A549 (cell line): ENCODE data around the gene VPS35L. TPM values are rescaled to one million over a fixed set of nuclear protein-coding genes. Genes with fewer than 3 reads are reported as not detected.

Experiments used
- ATAC-seq, 2 experiments: fragments of 200-7000 bp in 1 of 2; fragments of >200 bp in 1 of 2; cut with Nextera tagmentation in 1 of 2; cut with Tn5 transposase in 1 of 2; 3 replicates each; pipeline versions ENCODE4 v1.8.0 to v1.9.1; 2018 to 2020; ENCODE audit warnings: mild to moderate bottlenecking in 1 of 2, moderate library complexity in 1 of 2
- CTCF ChIA-PET: fragments of 300-600 bp; sonication (Branson Sonifier 250); formaldehyde crosslinking; extraction: SDS; loops from one replicate; lab custom pipeline; 2021; ENCODE audit warnings: antibody characterized with exemption, inconsistent platforms; lab: Yijun Ruan, JAX
- POLR2A ChIA-PET: fragments of 350-600 bp; formaldehyde crosslinking; extraction: SDS; loops from one replicate; lab custom pipeline; 2021; ENCODE audit warnings: antibody characterized with exemption, inconsistent platforms; lab: Yijun Ruan, JAX
- DNase-seq, 2 experiments: peaks; one replicate each; pipeline versions ENCODE4 v3.0.0 to v3.0.0-alpha.2; 2011 to 2016; ENCODE audit warnings: low read depth in 1 of 2, low spot score in 1 of 2
- FAIRE-seq: peaks from 2 replicates; lab custom pipeline; 2011; peaks lifted over from hg19 to GRCh38; lab: Jason Lieb, UNC
- H3K27ac ChIP-seq, 2 experiments: fragments of >200 bp; sonication (Bioruptor Twin); formaldehyde crosslinking; 3 replicates each; pipeline ENCODE4 v1.5.1; 2016 to 2017
- H3K4me1 ChIP-seq: fragments of >200 bp; sonication (Bioruptor Twin); formaldehyde crosslinking; 3 replicates; pipeline ENCODE4 v1.6.1; 2016
- H3K4me2 ChIP-seq: fragments of >200 bp; sonication (Bioruptor Twin); formaldehyde crosslinking; 3 replicates; pipeline ENCODE4 v1.6.1; 2016
- H3K4me3 ChIP-seq: fragments of >200 bp; sonication (Bioruptor Twin); formaldehyde crosslinking; 3 replicates; pipeline ENCODE4 v1.5.1; 2016
- H3K9me3 ChIP-seq: fragments of >200 bp; sonication (Bioruptor Twin); formaldehyde crosslinking; 3 replicates; pipeline ENCODE4 v1.6.1; 2016
- BHLHE40 ChIP-seq: IDR thresholded peaks from 2 replicates; pipeline ENCODE4 v1.6.1; 2012; ENCODE audit warnings: low read depth, low read length, inconsistent platforms
- CBX8 ChIP-seq: fragments of 200-600 bp; sonication (generic); IDR thresholded peaks from 2 replicates; pipeline ENCODE4 v1.6.1; 2016
- CEBPB ChIP-seq, 2 experiments: fragments of >200 bp in 1 of 2; sonication (Bioruptor Twin) in 1 of 2; formaldehyde crosslinking in 1 of 2; IDR thresholded peaks; 2 replicates each; pipeline ENCODE4 v1.6.1; 2012 to 2016
- CHD4 ChIP-seq: fragments of 200-600 bp; sonication (generic); IDR thresholded peaks from 2 replicates; pipeline ENCODE4 v1.6.1; 2016; ENCODE audit warnings: antibody characterized with exemption, mild to moderate bottlenecking, borderline replicate concordance
- EHMT2 ChIP-seq: fragments of 200-600 bp; sonication (generic); IDR thresholded peaks from 2 replicates; pipeline ENCODE4 v1.6.1; 2016; ENCODE audit warnings: antibody characterized with exemption, low read depth, mild to moderate bottlenecking, moderate library complexity
- ESRRA ChIP-seq: fragments of 150-350 bp; IDR thresholded peaks from 2 replicates; pipeline ENCODE4 v1.6.1; 2014; ENCODE audit warnings: mild to moderate bottlenecking, low read length, borderline replicate concordance
- FOSB ChIP-seq: fragments of 250-450 bp; sonication (Bioruptor Pico); IDR thresholded peaks from 2 replicates; pipeline ENCODE4 v1.5.0; 2020; ENCODE audit warnings: mild to moderate bottlenecking, moderate library complexity
- FOSL2 ChIP-seq, 2 experiments: fragments of 450-650 bp in 1 of 2; fragments of >200 bp in 1 of 2; sonication (Bioruptor Twin) in 1 of 2; formaldehyde crosslinking; IDR thresholded peaks; 2 replicates each; pipeline versions ENCODE4 v1.5.0 to v1.6.1; 2016 to 2020; ENCODE audit warnings: mild to moderate bottlenecking in 1 of 2, moderate library complexity in 1 of 2
- FOXS1 ChIP-seq: fragments of 250-450 bp; sonication (Bioruptor Pico); IDR thresholded peaks from 2 replicates; pipeline ENCODE4 v1.5.0; 2020; ENCODE audit warnings: mild to moderate bottlenecking, moderate library complexity
- HEYL ChIP-seq: fragments of 250-450 bp; sonication (Bioruptor Pico); IDR thresholded peaks from 2 replicates; pipeline ENCODE4 v1.8.0; 2021; ENCODE audit warnings: mild to moderate bottlenecking, moderate library complexity
- HOXA7 ChIP-seq: fragments of 250-450 bp; sonication (Bioruptor Pico); IDR thresholded peaks from 2 replicates; pipeline ENCODE4 v1.5.0; 2020; ENCODE audit warnings: mild to moderate bottlenecking, moderate library complexity
- MAFK ChIP-seq: fragments of 450-650 bp; IDR thresholded peaks from 2 replicates; pipeline ENCODE4 v1.6.1; 2014; ENCODE audit not compliant: partially characterized antibody
- MAZ ChIP-seq: fragments of 150-350 bp; IDR thresholded peaks from 2 replicates; pipeline ENCODE4 v1.6.1; 2014; ENCODE audit warnings: antibody characterized with exemption, low read depth, low read length, borderline replicate concordance
- NPAS2 ChIP-seq: fragments of 250-450 bp; sonication (Bioruptor Pico); IDR thresholded peaks from 2 replicates; pipeline ENCODE4 v1.8.0; 2022; ENCODE audit warnings: mild to moderate bottlenecking, moderate library complexity, borderline replicate concordance
- NR3C1 ChIP-seq: fragments of >200 bp; sonication (Bioruptor Twin); formaldehyde crosslinking; IDR thresholded peaks from 3 replicates; pipeline ENCODE4 v1.6.1; 2017
- RAD21 ChIP-seq, 2 experiments: fragments of >200 bp in 1 of 2; sonication (Bioruptor Twin) in 1 of 2; formaldehyde crosslinking in 1 of 2; IDR thresholded peaks in 1 of 2; conservative IDR thresholded peaks in 1 of 2; 2 replicates in 1 of 2; 3 replicates in 1 of 2; pipeline ENCODE4 v1.6.1; 2012 to 2018; ENCODE audit warnings: inconsistent platforms in 1 of 2
- RARB ChIP-seq: fragments of 250-450 bp; sonication (Bioruptor Pico); IDR thresholded peaks from 2 replicates; pipeline ENCODE4 v1.8.0; 2021; ENCODE audit warnings: mild to moderate bottlenecking, moderate library complexity
- RNF2 ChIP-seq: fragments of 200-600 bp; sonication (generic); IDR thresholded peaks from 2 replicates; pipeline ENCODE4 v1.6.1; 2016; ENCODE audit warnings: low read depth, mild to moderate bottlenecking, antibody characterized with exemption, moderate library complexity, borderline replicate concordance
- TP53 ChIP-seq: fragments of 250-450 bp; sonication (Bioruptor Pico); IDR thresholded peaks from 2 replicates; pipeline ENCODE4 v1.5.0; 2021; ENCODE audit warnings: mild to moderate bottlenecking, moderate library complexity
- WGBS: methylation state at CpG from one replicate; pipeline ENCODE4 v1.1.6; 2017; ENCODE audit errors: missing lambda C conversion rate; 5-methylcytosine and 5-hydroxymethylcytosine counted together
- polyA plus RNA-seq, 4 experiments: library from polyadenylated mRNA; depleted of rRNA in 3 of 4; stranded (reverse); fragments of >200 nt; fragmentation: RNase III in 1 of 4; extraction: RNeasy Plus Mini Kit Qiagen cat#74134 plus additional on column Dnase treatment in 1 of 4; gene quantifications; 2 replicates in 3 of 4; 3 replicates in 1 of 4; pipeline ENCODE4 v1.2.3, GENCODE V29; 2011 to 2017
- TF ChIP-seq, protein P1 (sequence below): fragments of 200-600 bp; sonication (generic); IDR thresholded peaks from 2 replicates; pipeline ENCODE4 v1.6.1; 2016; ENCODE audit warnings: antibody characterized with exemption, mild to moderate bottlenecking, moderate library complexity
- TF ChIP-seq, protein P2 (sequence below): fragments of >200 bp; sonication (Bioruptor Twin); formaldehyde crosslinking; IDR thresholded peaks from 3 replicates; pipeline ENCODE4 v1.6.1; 2016
- TF ChIP-seq, protein P3 (sequence below): IDR thresholded peaks from 2 replicates; pipeline ENCODE4 v1.6.1; 2012; ENCODE audit warnings: low read depth, borderline replicate concordance

Gene VPS35L
- polyA plus RNA-seq, 2 of the 4 experiments (the other 2 are of a cell fraction) = 38.4 to 47.7 TPM

DNA sequence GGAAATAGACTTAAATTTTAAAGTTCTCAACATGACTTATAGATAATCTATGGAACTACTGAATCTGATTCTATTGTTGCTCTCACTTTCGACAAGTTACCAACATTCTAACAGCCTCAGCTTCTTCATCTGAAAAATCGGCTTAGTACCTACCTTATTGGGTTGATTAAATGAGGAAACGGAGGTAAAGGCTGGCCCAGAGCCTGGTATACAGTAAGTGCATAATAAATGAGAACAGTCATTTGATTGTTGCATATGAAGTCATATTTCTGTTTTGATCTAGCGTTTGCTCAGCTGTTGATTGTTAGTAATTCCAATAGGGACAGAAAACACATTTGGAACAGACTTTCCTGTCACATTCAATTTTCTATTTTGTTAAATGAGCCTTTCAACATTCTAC lies 4.6 kb downstream of the VPS35L start:
- POLR2A ChIA-PET = no interaction called here
- Histone ChIP-seq H3K9me3 (peaks cover 13% of the 10 kb centered on the region; the same call in 2 of the 3 replicates), H3K27ac (no peak overlapping the region), H3K4me1 (peaks cover 6% of the 10 kb centered on the region; the same call in 1 of the 3 replicates), H3K4me2 (no peak overlapping the region), H3K4me3 (no peak overlapping the region)
- ATAC-seq = no peak
- no peak for DNase-seq
- CTCF ChIA-PET = interaction anchor here (0.7 to 1.4 kb wide), 14 partner anchors 21 to 825 kb away, joined by 3 to 7 read pairs (median 3); partner anchors contain the start of genes IQCK and KNOP1
- 91% methylated on average over 4 of the region's 4 CpGs for WGBS
- no peak for TF ChIP-seq CBX8
- no peak for TF ChIP-seq MAZ
- TF ChIP-seq RNF2 = no peak
- TF ChIP-seq FOXS1 (CRISPR knock-in tag) = no peak
- no peak for FAIRE-seq

DNA sequence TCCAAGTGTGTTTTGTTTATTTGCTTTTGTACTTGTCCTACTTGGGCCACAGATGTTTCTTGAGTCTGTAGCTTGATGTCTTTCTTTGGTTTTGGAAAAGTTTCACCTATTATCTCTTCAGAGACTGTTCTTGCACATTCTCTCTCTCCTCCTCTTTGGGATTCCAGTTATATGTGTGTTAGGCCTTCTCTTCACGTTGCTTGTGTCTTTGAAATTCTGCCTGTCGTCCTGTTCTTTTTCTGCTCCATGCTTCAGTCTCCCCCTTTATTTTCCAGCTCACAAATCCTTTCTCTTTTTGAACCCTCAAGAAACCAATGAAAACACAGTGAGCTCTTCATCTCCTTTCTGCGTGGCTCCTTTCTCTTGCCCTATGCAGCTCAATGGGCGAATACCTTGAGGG lies 7.9 kb downstream of the VPS35L start:
- WGBS = 96% methylated on average over 4 of the region's 4 CpGs
- no peak overlapping the region for H3K4me3 ChIP-seq
- no peaks in the 10 kb centered on the region for H3K4me1 ChIP-seq
- DNase-seq (peak in 1 of 2 experiments; percentile 24), FAIRE-seq (no peak), ATAC-seq (no peak)
- no peak overlapping the region for H3K27ac ChIP-seq
- ChIA-PET CTCF (interaction anchor here (0.8 to 3.7 kb wide), 8 partner anchors 9 to 728 kb away, joined by 3 to 11 read pairs (median 3); no protein-coding TSS in a partner anchor), POLR2A (no interaction called here)
- TF ChIP-seq FOSL2 (IDR thresholded peaks at IDR 0.05) = no peak
- no peak for TF ChIP-seq FOSL2 (CRISPR knock-in tag; IDR thresholded peaks at IDR 0.05)
- no peak for TF ChIP-seq BHLHE40
- TF ChIP-seq HEYL = no peak
- no peak for TF ChIP-seq RARB (CRISPR knock-in tag)
- TF ChIP-seq, protein P1, sequence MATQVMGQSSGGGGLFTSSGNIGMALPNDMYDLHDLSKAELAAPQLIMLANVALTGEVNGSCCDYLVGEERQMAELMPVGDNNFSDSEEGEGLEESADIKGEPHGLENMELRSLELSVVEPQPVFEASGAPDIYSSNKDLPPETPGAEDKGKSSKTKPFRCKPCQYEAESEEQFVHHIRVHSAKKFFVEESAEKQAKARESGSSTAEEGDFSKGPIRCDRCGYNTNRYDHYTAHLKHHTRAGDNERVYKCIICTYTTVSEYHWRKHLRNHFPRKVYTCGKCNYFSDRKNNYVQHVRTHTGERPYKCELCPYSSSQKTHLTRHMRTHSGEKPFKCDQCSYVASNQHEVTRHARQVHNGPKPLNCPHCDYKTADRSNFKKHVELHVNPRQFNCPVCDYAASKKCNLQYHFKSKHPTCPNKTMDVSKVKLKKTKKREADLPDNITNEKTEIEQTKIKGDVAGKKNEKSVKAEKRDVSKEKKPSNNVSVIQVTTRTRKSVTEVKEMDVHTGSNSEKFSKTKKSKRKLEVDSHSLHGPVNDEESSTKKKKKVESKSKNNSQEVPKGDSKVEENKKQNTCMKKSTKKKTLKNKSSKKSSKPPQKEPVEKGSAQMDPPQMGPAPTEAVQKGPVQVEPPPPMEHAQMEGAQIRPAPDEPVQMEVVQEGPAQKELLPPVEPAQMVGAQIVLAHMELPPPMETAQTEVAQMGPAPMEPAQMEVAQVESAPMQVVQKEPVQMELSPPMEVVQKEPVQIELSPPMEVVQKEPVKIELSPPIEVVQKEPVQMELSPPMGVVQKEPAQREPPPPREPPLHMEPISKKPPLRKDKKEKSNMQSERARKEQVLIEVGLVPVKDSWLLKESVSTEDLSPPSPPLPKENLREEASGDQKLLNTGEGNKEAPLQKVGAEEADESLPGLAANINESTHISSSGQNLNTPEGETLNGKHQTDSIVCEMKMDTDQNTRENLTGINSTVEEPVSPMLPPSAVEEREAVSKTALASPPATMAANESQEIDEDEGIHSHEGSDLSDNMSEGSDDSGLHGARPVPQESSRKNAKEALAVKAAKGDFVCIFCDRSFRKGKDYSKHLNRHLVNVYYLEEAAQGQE = no peak
- TF ChIP-seq CHD4 = no peak
- no peak for TF ChIP-seq RAD21 (conservative IDR thresholded peaks at IDR 0.05 in 1 of 2, IDR thresholded peaks at IDR 0.05 in 1 of 2)
- TF ChIP-seq TP53 (CRISPR knock-in tag) = no peak
- no peak overlapping the region for H3K4me2 ChIP-seq
- H3K9me3 ChIP-seq = peaks cover 13% of the 10 kb centered on the region; the same call in 2 of the 3 replicates

DNA sequence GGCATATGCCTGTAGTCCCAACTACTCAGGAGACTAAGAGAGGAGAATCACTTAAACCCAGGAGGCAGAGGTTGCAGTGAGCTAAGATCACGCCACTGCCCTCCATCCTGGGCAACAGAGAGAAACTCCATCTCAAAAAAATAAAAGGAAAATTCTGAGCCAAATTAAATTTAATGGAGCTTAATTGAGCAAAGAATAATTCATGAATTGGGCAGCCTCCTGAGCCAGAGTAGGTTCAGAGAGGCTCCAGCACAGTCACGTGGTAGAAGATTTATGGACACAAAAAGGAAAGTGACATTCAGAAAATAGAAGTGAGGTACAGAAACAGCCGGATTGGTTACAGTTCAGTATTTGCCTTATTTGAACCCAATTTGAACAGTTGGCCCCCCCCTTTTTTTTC lies 10.9 kb downstream of the VPS35L start:
- Histone ChIP-seq H3K4me1 (no peaks in the 10 kb centered on the region), H3K4me3 (no peak overlapping the region), H3K4me2 (no peak overlapping the region), H3K27ac (no peak overlapping the region), H3K9me3 (peaks cover 13% of the 10 kb centered on the region; the same call in 2 of the 3 replicates)
- ChIA-PET CTCF (interaction anchor here (1.0 to 3.3 kb wide), 5 partner anchors 9 to 35 kb away, joined by 4 to 18 read pairs (median 4); partner anchors contain the start of gene VPS35L), POLR2A (no interaction called here)
- WGBS = 97% methylated on average over 3 of the region's 3 CpGs
- FAIRE-seq (no peak), DNase-seq (no peak), ATAC-seq (no peak)
- TF ChIP-seq MAFK (no peak), FOSB (CRISPR knock-in tag) (no peak), NPAS2 (CRISPR knock-in tag) (no peak), EHMT2 (no peak), CEBPB (IDR thresholded peaks at IDR 0.05) (no peak), NR3C1 (no peak), ESRRA (no peak), FOSL2 (IDR thresholded peaks at IDR 0.05) (no peak), FOSL2 (CRISPR knock-in tag; IDR thresholded peaks at IDR 0.05) (no peak), RARB (CRISPR knock-in tag) (no peak), HOXA7 (CRISPR knock-in tag) (no peak), RNF2 (no peak)
- TF ChIP-seq, protein P2, sequence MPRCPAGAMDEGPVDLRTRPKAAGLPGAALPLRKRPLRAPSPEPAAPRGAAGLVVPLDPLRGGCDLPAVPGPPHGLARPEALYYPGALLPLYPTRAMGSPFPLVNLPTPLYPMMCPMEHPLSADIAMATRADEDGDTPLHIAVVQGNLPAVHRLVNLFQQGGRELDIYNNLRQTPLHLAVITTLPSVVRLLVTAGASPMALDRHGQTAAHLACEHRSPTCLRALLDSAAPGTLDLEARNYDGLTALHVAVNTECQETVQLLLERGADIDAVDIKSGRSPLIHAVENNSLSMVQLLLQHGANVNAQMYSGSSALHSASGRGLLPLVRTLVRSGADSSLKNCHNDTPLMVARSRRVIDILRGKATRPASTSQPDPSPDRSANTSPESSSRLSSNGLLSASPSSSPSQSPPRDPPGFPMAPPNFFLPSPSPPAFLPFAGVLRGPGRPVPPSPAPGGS = no peak
- TF ChIP-seq, protein P3, sequence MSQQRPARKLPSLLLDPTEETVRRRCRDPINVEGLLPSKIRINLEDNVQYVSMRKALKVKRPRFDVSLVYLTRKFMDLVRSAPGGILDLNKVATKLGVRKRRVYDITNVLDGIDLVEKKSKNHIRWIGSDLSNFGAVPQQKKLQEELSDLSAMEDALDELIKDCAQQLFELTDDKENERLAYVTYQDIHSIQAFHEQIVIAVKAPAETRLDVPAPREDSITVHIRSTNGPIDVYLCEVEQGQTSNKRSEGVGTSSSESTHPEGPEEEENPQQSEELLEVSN = no peak
